ENCODE measurements around the gene TSHZ2. TPM values are rescaled to one million over a fixed set of nuclear protein-coding genes. Genes with fewer than 3 reads are reported as not detected.
"Not testable (repeated sequence)": the region's sequence is repeated elsewhere in the genome, so short reads cannot be mapped to it uniquely, and the experiment has no call there.

The TSHZ2 gene
- total RNA-seq, 4 donors from 2014 or later = 35.6 to 83.5 (median 48.8) TPM

DNA sequence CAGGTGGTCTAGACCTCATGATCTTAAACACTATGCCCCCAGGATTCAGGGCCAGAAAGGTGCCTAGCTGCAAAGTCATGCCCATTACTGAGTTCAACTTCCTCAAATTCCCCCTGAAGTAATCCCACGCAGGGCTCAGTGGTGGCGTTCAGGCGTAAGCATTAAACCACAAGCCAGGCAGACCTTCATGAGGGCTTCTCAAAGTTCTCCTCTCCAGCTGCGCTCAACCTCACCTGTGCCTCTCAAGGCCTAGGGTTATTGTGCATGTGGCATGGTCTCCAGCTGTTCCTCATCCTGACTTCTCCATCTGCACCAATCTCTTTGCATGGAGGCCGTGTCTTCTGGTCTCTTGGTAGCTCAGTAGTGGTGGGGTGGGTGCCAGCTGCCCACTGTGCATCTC is 113.6 kb downstream of the TSHZ2 start:
- TF ChIP-seq, protein P1, sequence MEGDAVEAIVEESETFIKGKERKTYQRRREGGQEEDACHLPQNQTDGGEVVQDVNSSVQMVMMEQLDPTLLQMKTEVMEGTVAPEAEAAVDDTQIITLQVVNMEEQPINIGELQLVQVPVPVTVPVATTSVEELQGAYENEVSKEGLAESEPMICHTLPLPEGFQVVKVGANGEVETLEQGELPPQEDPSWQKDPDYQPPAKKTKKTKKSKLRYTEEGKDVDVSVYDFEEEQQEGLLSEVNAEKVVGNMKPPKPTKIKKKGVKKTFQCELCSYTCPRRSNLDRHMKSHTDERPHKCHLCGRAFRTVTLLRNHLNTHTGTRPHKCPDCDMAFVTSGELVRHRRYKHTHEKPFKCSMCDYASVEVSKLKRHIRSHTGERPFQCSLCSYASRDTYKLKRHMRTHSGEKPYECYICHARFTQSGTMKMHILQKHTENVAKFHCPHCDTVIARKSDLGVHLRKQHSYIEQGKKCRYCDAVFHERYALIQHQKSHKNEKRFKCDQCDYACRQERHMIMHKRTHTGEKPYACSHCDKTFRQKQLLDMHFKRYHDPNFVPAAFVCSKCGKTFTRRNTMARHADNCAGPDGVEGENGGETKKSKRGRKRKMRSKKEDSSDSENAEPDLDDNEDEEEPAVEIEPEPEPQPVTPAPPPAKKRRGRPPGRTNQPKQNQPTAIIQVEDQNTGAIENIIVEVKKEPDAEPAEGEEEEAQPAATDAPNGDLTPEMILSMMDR (IDR thresholded peaks at IDR 0.05) = no peak
- no peak for DNase-seq (ENCODE audit: low spot score)
- ATAC-seq (ENCODE audit: low FRiP score) = no peak

DNA sequence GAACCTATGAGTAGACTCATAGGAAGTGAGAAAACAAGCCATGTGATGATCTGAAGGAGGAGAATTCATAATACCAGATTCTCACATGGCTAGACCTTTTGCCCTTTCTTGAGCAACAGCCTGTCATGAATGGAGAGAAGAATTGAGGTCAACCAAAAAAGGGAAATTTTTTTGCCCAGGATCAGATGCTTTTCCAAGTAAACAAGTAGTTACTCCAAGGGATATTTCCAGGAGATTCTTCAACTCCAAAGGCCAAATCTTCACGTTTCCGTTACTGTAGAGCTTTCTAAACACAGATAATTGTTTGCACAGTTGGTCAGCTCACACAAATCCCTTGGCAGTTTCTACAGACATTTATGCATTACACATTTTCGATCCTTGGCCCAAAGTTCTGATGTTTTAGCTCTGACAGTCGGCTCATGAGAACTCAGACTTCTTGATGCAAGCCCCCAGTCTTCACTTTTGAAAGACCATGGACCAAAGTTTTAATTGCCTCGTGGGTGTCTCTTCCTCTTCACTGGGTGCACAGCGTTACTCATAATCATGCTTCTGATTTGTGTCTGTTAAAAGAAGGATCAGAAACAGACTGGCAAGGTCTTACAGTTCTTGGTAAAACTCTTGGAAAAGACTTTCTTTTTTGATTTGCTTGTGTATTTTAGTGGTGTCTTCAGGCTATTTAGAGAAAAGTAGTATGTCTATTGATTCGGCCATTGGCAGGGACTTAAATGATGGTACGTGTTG is 115.0 kb downstream of the TSHZ2 start:
- TF ChIP-seq, protein P1 (IDR thresholded peaks at IDR 0.05) = no peak
- DNase-seq (ENCODE audit: low spot score) = no peak
- peak; percentile 50 for ATAC-seq (ENCODE audit: low FRiP score)

DNA sequence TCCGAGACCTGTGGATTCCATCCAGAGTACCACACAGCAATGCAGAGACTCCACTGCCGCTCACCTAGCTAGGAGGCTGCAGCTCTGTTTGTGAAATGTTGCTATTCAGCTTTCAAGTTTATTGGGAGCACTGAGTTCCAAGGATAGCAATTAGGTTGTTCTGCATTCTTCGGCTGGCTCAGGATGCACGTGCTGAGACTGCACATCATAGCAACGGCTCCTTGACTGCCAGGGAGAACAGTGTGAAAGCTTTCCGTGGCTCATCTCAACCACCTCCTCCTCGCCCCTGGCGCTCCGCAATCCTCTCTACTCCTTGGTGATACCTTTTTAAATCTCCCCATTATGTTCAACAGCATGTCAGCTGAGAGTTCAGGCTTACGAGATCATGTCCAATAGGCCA is 116.6 kb downstream of the TSHZ2 start:
- TF ChIP-seq, protein P1 (IDR thresholded peaks at IDR 0.05) = no peak
- DNase-seq (ENCODE audit: low spot score) = no peak
- no peak for ATAC-seq (ENCODE audit: low FRiP score)

DNA sequence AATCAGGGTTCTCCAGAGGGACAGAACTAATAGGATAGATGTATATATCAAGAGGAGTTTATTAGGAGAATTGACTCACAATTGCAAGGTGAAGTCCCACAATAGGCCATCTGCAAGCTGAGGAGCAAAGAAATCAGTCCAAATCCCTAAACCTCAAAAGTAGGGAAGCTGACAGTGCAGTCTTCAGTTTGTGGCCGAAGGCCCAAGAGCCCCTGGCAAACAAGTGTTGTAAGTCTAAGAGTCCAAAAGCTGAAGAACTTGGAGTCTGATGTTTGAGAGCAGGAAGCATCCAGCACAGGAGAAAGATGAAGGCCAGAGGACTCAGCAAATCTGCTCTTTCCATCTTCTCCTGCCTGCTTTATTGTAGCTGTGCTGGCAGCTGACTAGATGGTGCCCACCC is 117.7 kb downstream of the TSHZ2 start:
- DNase-seq (ENCODE audit: low spot score); ATAC-seq (ENCODE audit: low FRiP score): not testable (repeated sequence)

DNA sequence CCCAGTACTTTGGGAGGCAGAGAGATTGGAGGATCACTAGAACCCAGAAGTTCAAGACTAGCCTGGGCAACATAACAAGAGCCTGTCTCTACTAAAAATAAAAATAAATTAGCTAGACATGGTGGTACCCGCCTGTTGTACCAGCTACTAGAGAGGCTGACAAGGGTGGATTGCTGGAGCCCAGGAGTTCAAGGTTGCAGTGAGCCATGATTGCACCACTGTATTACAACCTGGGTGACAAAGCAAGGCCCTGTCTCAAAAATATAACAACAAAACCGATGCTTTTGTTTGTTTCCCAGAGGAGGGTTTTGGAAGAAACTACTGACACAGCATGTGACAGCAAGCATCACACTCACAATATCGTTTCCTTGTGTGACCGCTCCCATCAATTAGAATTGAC is 119.6 kb downstream of the TSHZ2 start:
- ATAC-seq (ENCODE audit: low FRiP score) (no peak), DNase-seq (ENCODE audit: low spot score) (no peak)
- TF ChIP-seq, protein P1 (IDR thresholded peaks at IDR 0.05) = no peak

DNA sequence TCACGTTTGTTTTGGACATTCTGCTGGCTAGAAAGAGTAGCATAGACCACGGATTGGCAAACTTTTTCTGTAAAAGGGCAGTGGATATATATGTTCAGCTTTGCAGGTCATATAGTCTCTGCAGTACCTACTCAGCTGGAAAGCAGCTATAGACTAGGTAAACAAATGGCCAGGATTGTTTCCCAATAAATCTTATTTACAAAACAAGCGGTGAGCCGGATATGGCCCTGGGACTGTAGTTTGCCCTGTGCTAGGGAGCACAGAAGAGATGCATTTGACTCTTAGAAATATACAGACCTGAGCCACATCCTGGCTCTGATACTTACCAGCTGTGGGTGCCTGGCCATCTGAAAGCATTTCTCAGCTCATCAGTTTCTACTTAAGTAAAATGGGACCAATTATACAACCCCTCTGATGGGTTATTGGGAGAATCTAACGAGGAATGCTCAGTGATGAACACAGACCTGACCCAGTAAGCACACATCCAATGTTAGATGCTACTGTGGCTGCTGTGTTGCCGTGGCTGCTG is 120.7 kb downstream of the TSHZ2 start:
- TF ChIP-seq, protein P1 (IDR thresholded peaks at IDR 0.05) = no peak
- ATAC-seq (ENCODE audit: low FRiP score) (no peak), DNase-seq (ENCODE audit: low spot score) (no peak)

DNA sequence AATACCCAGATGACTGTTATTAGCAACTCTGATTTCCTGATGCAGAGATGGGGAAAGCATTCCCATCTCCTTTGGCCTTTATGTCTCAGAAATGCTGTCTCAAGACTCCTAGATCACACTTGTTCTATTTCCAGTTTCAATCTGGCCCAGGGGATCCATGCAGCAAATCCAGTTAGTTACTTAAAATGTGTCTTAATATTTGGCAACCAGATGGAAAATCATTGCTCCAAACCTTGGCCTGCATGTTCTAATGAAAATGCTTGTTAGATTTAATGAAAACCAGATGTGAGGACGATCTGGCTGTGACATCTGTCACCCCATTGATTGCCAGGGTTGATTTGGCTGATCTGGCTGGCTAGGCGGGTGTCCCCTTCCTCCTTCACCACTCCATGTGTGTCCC is 125.2 kb downstream of the TSHZ2 start:
- no peak for ATAC-seq (ENCODE audit: low FRiP score)
- no peak for DNase-seq (ENCODE audit: low spot score)
- TF ChIP-seq, protein P1 (IDR thresholded peaks at IDR 0.05) = no peak
